ENCODE results near the gene ZMAT2.
"Not testable (repeated sequence)": the region's sequence is repeated elsewhere in the genome, so short reads cannot be mapped to it uniquely, and the experiment has no call there.

The ZMAT2 gene

DNA sequence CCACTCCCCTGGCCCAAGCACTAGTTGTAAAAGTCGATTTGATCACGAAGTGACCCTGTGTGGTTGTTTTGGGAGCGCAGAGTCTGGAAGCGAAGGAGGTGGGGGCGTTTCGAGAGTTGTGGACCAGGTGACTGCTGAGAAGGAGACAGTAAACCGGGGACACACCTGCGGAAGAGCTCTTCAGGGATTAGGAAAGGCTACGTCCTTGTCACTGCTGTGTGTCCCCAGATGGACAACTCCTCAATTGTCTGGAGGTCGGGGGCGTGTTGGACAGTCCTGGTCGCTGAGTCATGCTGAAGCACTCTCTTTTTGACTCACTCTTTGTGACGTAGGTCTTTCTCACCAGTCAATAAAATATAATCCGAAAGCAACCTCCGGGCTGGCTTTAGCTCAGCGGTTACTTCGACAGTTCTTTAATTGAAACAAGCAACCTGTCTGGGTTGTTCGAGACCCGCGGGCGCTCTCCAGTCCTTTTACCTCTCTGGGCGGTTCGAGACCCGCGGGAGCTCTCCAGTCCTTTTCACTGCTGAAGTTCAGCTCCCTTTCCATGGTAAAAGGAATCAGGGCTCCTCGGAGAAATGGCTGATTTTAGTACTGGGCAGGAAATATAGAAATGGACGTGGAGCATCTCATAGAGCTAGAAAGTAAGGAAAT is 10.8 kb downstream of the ZMAT2 start:
- peak; percentile 81 to 95 for DNase-seq

DNA sequence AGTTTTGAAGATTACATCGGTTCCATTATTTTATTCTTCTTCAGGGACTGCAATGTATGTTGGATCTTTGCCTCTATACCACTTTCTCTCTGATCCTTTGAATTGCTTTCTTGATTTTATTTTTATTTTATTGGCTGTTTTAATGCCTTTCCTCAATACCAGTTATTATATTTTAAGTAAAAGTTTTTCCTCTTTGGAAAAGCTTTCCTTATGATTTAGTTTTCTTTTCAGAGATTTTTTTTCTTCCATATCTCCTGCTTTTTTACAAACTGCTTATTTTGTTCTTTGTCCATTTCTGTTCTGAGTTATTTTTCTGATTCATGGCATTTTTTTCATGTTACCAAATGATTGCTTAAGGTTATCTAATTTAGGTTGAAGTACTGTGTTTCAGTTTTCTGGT is 11.5 kb downstream of the ZMAT2 start:
- DNase-seq = no peak

- DNase-seq = no peak
Observed at GRCh38 chr5:140713562-140714094, 13.4 kb downstream of the ZMAT2 start.

- not testable (repeated sequence) for DNase-seq
Observed at GRCh38 chr5:140716238-140716637, 16.0 kb downstream of the ZMAT2 start.

DNA sequence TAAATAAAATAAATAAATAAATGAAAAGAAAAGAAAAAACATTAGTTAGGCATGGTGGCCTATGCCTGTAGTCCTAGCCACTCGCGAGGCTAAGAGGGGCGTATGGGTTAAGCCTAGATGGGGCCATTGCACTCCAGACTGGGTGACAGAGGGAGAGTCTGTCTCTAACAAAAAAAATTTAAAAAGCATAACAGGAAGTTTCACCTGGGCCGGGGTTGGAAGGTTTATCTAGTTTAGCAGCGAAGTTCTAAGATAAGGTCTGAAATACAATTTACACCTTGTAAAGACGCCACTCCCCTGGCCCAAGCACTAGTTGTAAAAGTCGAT is 18.0 kb downstream of the ZMAT2 start:
- no peak for DNase-seq

GRCh38 chr5:140720738-140721137 is 20.5 kb downstream of the ZMAT2 start:
- DNase-seq = not testable (repeated sequence)

DNA sequence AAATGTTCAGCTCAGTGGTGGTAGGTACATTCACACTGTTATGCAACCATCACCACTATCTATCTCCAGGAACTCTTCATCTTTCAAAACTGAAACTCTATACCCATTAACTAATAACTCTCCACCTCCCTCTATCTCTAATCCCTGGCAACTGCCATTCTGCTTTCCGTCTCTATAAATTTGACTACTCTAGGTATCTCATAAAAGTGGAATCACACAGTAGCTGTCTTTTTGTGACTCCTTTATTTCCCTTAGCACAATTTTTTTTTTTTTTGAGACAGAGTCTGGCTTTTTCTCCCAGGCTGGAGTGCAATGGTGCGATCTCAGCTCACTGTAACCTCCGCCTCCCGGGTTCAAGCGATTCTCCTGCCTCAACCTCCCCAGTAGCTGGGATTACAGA is 21.1 kb downstream of the ZMAT2 start:
- DNase-seq = not testable (repeated sequence)

GRCh38 chr5:140725799-140726471 is 25.7 kb downstream of the ZMAT2 start:
- DNase-seq = no peak

GRCh38 chr5:140733098-140733497 is 32.9 kb downstream of the ZMAT2 start:
- DNase-seq = no peak

DNA sequence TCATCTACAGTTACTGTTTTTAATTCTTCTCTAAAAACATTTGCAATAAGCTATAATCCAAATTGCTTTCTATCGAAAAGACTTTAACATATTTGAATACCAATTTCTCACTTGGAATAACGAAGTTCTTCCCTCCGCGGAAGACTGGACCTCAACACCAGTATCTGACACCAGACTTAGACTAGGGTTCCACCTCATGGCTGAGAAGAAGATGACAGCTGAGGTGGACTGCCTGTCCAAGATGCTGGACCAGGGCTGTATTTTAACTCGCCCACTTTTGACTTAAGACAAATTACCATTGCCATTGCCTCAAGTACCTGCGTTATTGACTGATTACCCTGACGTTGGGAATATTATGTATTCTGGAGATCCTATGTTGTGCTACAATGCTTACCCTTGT is 34.1 kb downstream of the ZMAT2 start:
- no peak for DNase-seq

DNA sequence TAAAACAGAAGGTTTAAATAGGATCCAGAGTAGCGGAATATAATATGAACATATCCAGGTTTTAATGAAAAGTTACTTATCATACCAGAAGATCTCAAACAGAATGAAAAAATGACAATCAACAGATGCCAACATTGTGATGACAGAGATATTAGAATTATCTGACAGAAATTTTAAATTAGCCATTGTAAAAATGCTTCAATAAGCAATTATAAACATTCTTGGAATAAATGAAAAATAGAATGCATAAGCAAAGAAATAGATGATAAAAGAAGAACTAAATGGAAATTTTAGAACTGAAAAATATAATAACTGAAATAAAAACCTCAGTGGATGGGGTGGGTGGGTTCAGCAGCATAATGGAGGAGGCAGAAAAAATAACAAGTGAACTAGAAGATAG is 37.2 kb downstream of the ZMAT2 start:
- no peak for DNase-seq

GRCh38 chr5:140741967-140742366 is 41.7 kb downstream of the ZMAT2 start:
- no peak for DNase-seq

GRCh38 chr5:140753561-140753960 is 53.3 kb downstream of the ZMAT2 start:
- no peak for DNase-seq
